ENCODE measurements around the gene RAMP3.

The RAMP3 gene

GRCh38 chr7:45131891-45132290, 25.7 kb upstream of the RAMP3 start:
- no peak overlapping the region for H3K4me3 ChIP-seq (ENCODE audit: severe bottlenecking)
- H3K4me1 ChIP-seq (ENCODE audit: insufficient read depth, poor library complexity, severe bottlenecking): no peaks in the 10 kb centered on the region
- no peaks in the 10 kb centered on the region for H3K27me3 ChIP-seq (ENCODE audit: insufficient read depth, poor library complexity, severe bottlenecking)
- TF ChIP-seq CTCF (IDR thresholded peaks at IDR 0.05; ENCODE audit: poor library complexity, severe bottlenecking): no peak
- H3K9me3 ChIP-seq (ENCODE audit: severe bottlenecking): no peaks in the 10 kb centered on the region
- H3K36me3 ChIP-seq (ENCODE audit: low read depth): no peaks in the 10 kb centered on the region
- DNase-seq (ENCODE audit: low spot score): no peak
- no peak overlapping the region for H3K27ac ChIP-seq (ENCODE audit: poor library complexity, severe bottlenecking)
- no peak for ATAC-seq (ENCODE audit: low read depth)

DNA sequence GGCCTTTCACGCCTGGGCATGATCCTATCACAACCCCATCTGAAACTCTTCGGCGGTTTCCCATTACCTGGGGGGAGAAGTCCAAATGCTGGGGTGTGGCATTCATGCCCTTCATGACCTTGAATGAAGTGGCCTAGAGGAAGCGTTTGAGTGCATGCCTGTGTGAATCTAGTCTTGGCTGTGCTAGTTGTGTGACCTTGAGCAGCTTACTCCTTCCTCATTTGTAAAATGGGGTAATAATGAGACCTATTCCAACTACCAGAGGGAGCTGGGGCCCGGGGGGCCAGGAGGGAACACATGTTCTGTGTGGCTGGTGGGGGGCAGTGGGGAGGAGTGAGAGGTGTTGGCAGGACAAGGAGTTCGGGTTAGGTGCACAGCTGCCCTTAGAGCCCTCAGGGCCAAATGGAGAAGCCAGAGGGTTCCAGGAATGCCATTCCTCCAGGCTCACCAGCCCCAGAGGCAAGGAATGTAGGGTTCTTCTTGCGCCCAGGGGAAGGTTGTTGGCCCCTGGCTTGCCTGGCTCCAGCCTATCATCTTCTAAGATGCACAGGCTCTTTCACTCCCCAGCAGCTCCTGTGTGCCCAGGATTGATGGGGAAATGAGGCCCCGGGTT, 24.8 kb upstream of the RAMP3 start:
- ATAC-seq (ENCODE audit: low read depth) (no peak), DNase-seq (ENCODE audit: low spot score) (no peak)
- no peaks in the 10 kb centered on the region for H3K4me1 ChIP-seq (ENCODE audit: insufficient read depth, poor library complexity, severe bottlenecking)
- H3K9me3 ChIP-seq (ENCODE audit: severe bottlenecking): no peaks in the 10 kb centered on the region
- no peak for TF ChIP-seq CTCF (IDR thresholded peaks at IDR 0.05; ENCODE audit: poor library complexity, severe bottlenecking)
- H3K27me3 ChIP-seq (ENCODE audit: insufficient read depth, poor library complexity, severe bottlenecking): no peaks in the 10 kb centered on the region
- no peak overlapping the region for H3K27ac ChIP-seq (ENCODE audit: poor library complexity, severe bottlenecking)
- H3K36me3 ChIP-seq (ENCODE audit: low read depth): no peaks in the 10 kb centered on the region
- H3K4me3 ChIP-seq (ENCODE audit: severe bottlenecking): no peak overlapping the region

DNA sequence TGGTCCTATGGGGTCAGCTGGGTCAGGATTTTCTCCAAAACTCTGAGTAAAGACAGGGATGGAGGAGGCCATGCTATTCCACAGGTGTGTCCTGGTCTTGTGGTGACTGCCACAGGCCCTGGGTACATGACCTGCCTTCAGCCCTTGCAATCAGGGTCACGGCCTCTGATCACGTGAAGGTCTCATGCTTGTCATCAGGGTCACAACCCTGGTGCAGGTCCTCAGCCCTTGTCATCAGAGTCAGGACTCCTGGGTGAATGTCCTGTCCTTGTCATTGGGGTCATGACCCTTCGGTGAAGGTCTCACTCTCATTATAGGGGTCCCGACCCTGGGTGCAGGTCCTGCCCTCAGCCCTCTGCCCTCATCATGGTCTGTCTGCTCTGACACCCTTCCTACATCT, 24.2 kb upstream of the RAMP3 start:
- TF ChIP-seq CTCF (IDR thresholded peaks at IDR 0.05; ENCODE audit: poor library complexity, severe bottlenecking): no peak
- DNase-seq (ENCODE audit: low spot score) (no peak), ATAC-seq (ENCODE audit: low read depth) (no peak)
- no peaks in the 10 kb centered on the region for H3K36me3 ChIP-seq (ENCODE audit: low read depth)
- no peak overlapping the region for H3K27ac ChIP-seq (ENCODE audit: poor library complexity, severe bottlenecking)
- no peak overlapping the region for H3K4me3 ChIP-seq (ENCODE audit: severe bottlenecking)
- no peaks in the 10 kb centered on the region for H3K9me3 ChIP-seq (ENCODE audit: severe bottlenecking)
- no peaks in the 10 kb centered on the region for H3K4me1 ChIP-seq (ENCODE audit: insufficient read depth, poor library complexity, severe bottlenecking)
- no peaks in the 10 kb centered on the region for H3K27me3 ChIP-seq (ENCODE audit: insufficient read depth, poor library complexity, severe bottlenecking)

- no peak for ATAC-seq (ENCODE audit: low read depth)
- TF ChIP-seq CTCF (IDR thresholded peaks at IDR 0.05; ENCODE audit: poor library complexity, severe bottlenecking): no peak
Measured at GRCh38 chr7:45133877-45134276, 23.7 kb upstream of the RAMP3 start.

More at GRCh38 chr7:45133877-45134276, 23.7 kb upstream of the RAMP3 start:
- Histone ChIP-seq H3K36me3 (ENCODE audit: low read depth) (no peaks in the 10 kb centered on the region), H3K4me3 (ENCODE audit: severe bottlenecking) (no peak overlapping the region), H3K27ac (ENCODE audit: poor library complexity, severe bottlenecking) (no peak overlapping the region), H3K4me1 (ENCODE audit: insufficient read depth, poor library complexity, severe bottlenecking) (no peaks in the 10 kb centered on the region), H3K27me3 (ENCODE audit: insufficient read depth, poor library complexity, severe bottlenecking) (no peaks in the 10 kb centered on the region), H3K9me3 (ENCODE audit: severe bottlenecking) (no peaks in the 10 kb centered on the region)
- no peak for DNase-seq (ENCODE audit: low spot score)

All from RWPE2 (cell line).